Uterus (tissue), 4 donors: ENCODE measurements around the gene DUSP23. TPM values are rescaled to one million over a fixed set of nuclear protein-coding genes. Genes with fewer than 3 reads are reported as not detected.

Experiments used
- DNase-seq, 2 donors: peaks; one replicate each; pipeline ENCODE4 v3.0.0-alpha.2; 2019 to 2020
- H3K27ac ChIP-seq, 2 donors: fragments of 200-600 bp; sonication (generic); 1 replicate in 1 of 2; 2 replicates in 1 of 2; pipeline ENCODE4 v1.5.1; 2016 to 2018
- H3K27me3 ChIP-seq, 2 donors: fragments of 200-600 bp; sonication (generic); one replicate each; pipeline ENCODE4 v1.5.1; 2018 to 2019; ENCODE audit warnings: control low read depth in 1 of 2
- H3K36me3 ChIP-seq, 2 donors: fragments of 200-600 bp; sonication (generic); one replicate each; pipeline ENCODE4 v1.5.1; 2019; ENCODE audit warnings: control low read depth in 1 of 2
- H3K4me1 ChIP-seq, 2 donors: fragments of 200-600 bp; sonication (generic); one replicate each; pipeline ENCODE4 v1.5.1; 2018 to 2019; ENCODE audit warnings: control low read depth in 1 of 2
- H3K4me3 ChIP-seq, 2 donors: fragments of 200-600 bp; sonication (generic); 1 replicate in 1 of 2; 2 replicates in 1 of 2; pipeline ENCODE4 v1.5.1; 2018 to 2019; ENCODE audit warnings: mild to moderate bottlenecking in 1 of 2
- H3K9me3 ChIP-seq, 2 donors: fragments of 200-600 bp; sonication (generic); one replicate each; pipeline ENCODE4 v1.5.1; 2019; ENCODE audit warnings: control low read depth in 1 of 2
- POLR2A ChIP-seq, 2 donors: fragments of 450-650 bp; IDR thresholded peaks; one replicate each; pipeline ENCODE4 v1.6.1; 2016; ENCODE audit warnings: antibody characterized with exemption in 2 of 2, mild to moderate bottlenecking in 1 of 2, moderate library complexity in 1 of 2
- intact Hi-C: fragments of 100-400 bp; cut with DNase I; formaldehyde crosslinking; loops from one replicate; pipeline ENCODE4 v1.15.1; 2023; ENCODE audit warnings: low total_unique reads
- total RNA-seq, 4 donors: library from RNA; depleted of rRNA in 3 of 4; stranded (reverse); fragments of >200 nt in 3 of 4; gene quantifications; one replicate each; pipeline versions ENCODE4 v1.1.0 to v1.2.4, GENCODE V29; 2014 to 2023
- TF ChIP-seq, protein P1 (sequence below), 4 experiments: fragments of 200-600 bp in 2 of 4; fragments of 450-650 bp in 2 of 4; sonication (generic) in 2 of 4; IDR thresholded peaks; one replicate each; pipeline ENCODE4 v1.5.1; 2016 to 2019; ENCODE audit warnings: antibody characterized with exemption in 4 of 4, mild to moderate bottlenecking in 2 of 4, moderate library complexity in 1 of 4
- donor health status: DM: yes; HTN: yes; CAD: no.

Gene DUSP23
- total RNA-seq, 4 donors from 2014 or later: 15.6 to 121 (median 50.8) TPM

DNA sequence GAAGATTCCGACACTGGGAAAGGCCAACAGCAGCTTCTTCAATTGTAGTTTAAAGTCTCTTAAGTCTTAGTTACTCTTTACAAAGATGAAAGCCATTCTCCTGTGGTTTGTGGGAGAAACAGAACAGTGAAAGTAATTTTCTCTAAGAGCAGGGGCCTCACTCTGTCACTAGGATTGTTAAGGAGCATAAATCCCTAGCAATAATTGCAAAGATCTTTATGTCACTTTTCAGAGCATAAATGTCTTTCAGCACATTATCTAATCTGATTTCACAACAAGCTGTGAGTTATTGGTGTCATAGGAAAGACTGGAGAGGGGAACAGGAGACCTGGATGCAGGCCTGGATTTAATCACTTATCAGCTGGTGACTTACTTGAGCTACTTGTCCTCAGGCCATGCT lies 32.4 kb upstream of the DUSP23 start:
- no peaks in the 10 kb centered on the region for H3K9me3 ChIP-seq
- TF ChIP-seq, protein P1, sequence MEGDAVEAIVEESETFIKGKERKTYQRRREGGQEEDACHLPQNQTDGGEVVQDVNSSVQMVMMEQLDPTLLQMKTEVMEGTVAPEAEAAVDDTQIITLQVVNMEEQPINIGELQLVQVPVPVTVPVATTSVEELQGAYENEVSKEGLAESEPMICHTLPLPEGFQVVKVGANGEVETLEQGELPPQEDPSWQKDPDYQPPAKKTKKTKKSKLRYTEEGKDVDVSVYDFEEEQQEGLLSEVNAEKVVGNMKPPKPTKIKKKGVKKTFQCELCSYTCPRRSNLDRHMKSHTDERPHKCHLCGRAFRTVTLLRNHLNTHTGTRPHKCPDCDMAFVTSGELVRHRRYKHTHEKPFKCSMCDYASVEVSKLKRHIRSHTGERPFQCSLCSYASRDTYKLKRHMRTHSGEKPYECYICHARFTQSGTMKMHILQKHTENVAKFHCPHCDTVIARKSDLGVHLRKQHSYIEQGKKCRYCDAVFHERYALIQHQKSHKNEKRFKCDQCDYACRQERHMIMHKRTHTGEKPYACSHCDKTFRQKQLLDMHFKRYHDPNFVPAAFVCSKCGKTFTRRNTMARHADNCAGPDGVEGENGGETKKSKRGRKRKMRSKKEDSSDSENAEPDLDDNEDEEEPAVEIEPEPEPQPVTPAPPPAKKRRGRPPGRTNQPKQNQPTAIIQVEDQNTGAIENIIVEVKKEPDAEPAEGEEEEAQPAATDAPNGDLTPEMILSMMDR (IDR thresholded peaks at IDR 0.05): no peak
- TF ChIP-seq POLR2A (IDR thresholded peaks at IDR 0.05): no peak
- no peaks in the 10 kb centered on the region for H3K27me3 ChIP-seq
- DNase-seq: no peak
- no peaks in the 10 kb centered on the region for H3K36me3 ChIP-seq
- H3K4me3 ChIP-seq: no peak overlapping the region
- no peaks in the 10 kb centered on the region for H3K4me1 ChIP-seq
- intact Hi-C loops: no loop called here
- no peak overlapping the region for H3K27ac ChIP-seq

DNA sequence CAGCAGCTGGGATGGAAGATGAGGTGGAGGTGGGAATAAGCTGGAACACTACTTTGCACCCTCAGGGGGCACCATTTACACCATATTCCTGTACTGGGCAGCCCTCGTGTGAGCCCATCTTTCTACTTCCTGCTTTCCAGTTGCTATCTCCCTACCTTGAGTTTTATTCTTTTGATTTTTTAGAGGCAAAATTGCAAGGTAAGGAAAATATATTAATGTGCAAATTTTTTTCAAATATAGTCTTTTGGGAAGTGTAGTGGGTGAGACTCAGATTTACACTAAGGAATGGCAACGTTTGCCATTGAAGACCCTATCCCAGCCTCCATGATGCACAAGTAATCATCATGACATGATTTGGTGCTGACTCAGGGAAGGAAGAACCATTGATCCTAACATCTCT lies 31.1 kb upstream of the DUSP23 start:
- no peak overlapping the region for H3K4me3 ChIP-seq
- TF ChIP-seq, protein P1 (IDR thresholded peaks at IDR 0.05): no peak
- TF ChIP-seq POLR2A (IDR thresholded peaks at IDR 0.05): no peak
- H3K9me3 ChIP-seq: no peaks in the 10 kb centered on the region
- intact Hi-C loops: no loop called here
- no peak overlapping the region for H3K27ac ChIP-seq
- H3K36me3 ChIP-seq: no peaks in the 10 kb centered on the region
- H3K4me1 ChIP-seq: no peaks in the 10 kb centered on the region
- no peak for DNase-seq
- no peaks in the 10 kb centered on the region for H3K27me3 ChIP-seq

DNA sequence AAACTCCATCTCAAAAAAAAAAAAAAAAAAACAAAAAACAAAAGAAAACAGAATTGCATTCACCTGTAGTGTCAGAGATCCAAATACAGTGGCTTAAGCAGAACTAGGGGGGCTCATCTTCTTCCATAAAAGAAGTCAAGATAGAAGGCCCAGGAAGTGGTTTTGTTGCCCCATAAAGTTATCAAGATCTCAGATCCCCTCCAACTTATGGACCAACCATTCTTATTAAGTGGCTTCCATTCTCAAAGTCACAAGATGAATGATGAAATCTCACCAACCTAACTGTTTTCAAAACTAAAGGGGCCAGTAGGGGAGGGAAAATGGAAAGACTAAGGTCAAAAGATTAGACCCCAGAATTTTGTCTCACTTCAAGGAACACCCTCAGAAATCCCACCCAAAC lies 30.1 kb upstream of the DUSP23 start:
- Histone ChIP-seq H3K4me3 (no peak overlapping the region), H3K9me3 (no peaks in the 10 kb centered on the region), H3K27me3 (no peaks in the 10 kb centered on the region), H3K4me1 (no peaks in the 10 kb centered on the region), H3K36me3 (no peaks in the 10 kb centered on the region), H3K27ac (no peak overlapping the region)
- no peak for DNase-seq
- no peak for TF ChIP-seq POLR2A (IDR thresholded peaks at IDR 0.05)
- TF ChIP-seq, protein P1 (IDR thresholded peaks at IDR 0.05): no peak
- intact Hi-C loops: no loop called here

DNA sequence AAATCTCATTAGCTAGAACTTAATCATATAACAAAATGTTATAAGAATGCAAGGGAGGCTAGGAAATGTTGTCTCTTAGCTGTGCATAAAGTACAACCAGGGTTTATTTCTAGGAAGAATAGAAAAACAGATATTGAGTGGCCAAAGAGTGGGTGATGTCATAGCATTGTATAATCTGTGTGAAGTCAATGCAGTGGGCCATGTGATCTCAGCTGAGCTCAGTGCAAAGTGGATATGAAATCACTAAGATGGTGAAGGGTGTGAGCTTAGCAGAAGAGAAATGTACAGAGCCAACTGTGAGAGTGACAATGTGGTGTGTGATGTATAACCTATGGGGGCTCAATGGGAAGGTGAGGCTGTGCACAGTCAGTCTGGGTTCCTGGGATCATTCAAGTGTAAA lies 29.7 kb upstream of the DUSP23 start:
- DNase-seq: no peak
- Histone ChIP-seq H3K9me3 (no peaks in the 10 kb centered on the region), H3K4me1 (no peaks in the 10 kb centered on the region), H3K36me3 (no peaks in the 10 kb centered on the region), H3K27me3 (no peaks in the 10 kb centered on the region), H3K27ac (no peak overlapping the region), H3K4me3 (no peak overlapping the region)
- intact Hi-C loops: no loop called here
- no peak for TF ChIP-seq POLR2A (IDR thresholded peaks at IDR 0.05)
- TF ChIP-seq, protein P1 (IDR thresholded peaks at IDR 0.05): no peak

DNA sequence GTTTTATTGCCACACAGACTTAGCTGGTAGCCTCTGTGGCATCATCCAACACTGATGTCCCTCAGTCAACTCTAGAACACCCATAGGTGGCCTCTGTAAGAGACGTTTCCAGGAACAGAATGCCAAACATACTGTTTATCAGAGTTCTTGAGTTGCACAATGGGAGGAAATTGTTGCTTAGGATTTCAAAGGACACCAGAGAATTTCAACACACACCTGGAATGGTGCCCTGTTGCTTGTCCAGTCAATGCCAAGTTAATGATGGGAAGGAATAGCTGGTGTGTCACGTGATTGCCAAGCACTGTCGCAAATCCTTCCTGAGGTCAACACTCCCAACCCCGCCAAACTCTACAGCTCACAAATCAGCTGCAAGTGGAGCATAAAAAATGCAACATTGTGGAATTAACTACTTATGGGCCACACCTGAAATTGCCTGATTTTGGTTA lies 28.6 kb upstream of the DUSP23 start:
- Histone ChIP-seq H3K4me1 (no peaks in the 10 kb centered on the region), H3K9me3 (no peaks in the 10 kb centered on the region), H3K4me3 (no peak overlapping the region), H3K27me3 (no peaks in the 10 kb centered on the region), H3K27ac (peak overlapping the region; percentile 42 to 57), H3K36me3 (no peaks in the 10 kb centered on the region)
- DNase-seq: peak; percentile 39 to 76
- intact Hi-C loops: no loop called here
- TF ChIP-seq, protein P1 (IDR thresholded peaks at IDR 0.05): no peak
- TF ChIP-seq POLR2A (IDR thresholded peaks at IDR 0.05): no peak
